Measurements from ENCODE around the gene ADD2.

ADD2 gene

DNA sequence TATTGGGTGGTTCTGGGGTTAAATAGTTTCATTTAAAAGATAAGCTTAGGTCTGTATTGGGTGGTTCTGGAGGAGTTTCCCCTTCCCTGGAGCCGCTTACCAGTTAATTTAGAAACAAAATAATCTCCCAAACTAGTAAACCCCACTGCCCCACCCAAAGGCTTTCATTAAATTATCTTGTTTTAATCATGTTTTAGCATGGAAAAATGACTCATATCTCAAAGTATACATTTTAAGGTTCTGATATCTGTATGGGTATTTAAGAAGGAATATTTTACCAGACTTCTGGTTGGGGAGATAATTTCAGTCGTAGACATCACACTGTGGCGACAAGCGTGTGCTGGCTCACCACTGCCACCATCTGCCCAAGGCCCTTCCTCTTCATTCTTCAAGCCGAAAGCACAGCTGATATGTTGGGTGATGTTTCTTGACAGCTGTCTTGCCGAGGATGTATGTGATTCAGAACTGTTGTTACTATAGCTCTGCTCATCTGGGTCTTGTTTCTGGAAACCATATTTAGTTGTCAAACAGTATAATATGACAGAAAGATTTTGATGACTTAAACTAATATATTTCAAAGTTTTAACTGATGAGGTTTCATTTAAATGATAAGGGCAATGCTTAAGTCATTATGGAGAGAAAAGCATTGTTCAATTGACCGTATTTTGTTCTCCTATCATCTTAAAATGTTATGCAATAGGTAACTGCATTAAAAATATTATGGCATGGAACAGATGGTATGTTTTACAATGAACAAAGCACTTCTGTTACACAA, 17.3 kb upstream of the ADD2 start:
- no peak for DNase-seq (ENCODE audit: low read depth, low spot score)

GRCh38 chr2:70784320-70784719, 16.3 kb upstream of the ADD2 start:
- DNase-seq (ENCODE audit: low read depth, low spot score): no peak

DNA sequence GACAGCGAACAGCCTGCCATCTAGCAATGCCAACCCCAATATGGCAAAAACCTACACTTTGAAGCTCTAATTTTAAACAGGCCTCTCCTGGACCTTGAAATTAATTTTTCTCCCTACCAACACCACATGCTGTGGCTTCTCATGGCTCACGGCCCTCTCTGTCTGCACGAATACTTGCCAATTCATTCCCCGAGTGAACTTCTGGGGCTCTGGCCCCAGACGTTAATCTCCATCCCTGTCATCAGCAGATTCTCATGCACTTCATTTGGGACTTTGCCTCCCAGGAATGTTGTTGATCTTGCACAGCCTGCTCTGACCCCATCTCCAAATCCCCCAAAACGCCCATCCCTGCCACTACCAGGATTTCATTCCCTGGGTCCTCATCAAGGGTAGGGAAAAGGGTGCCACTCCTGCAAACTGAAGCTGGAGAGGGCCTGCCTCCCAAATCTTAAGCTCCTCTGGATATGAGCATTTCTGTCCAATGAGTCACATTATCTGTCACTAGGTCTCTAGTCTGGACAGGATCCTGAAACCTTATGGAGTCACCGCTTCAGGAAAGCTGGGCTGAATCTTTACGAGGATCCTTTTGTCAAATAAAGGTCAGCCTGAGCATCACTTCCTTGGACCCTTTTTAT, 12.0 kb upstream of the ADD2 start:
- no peak for DNase-seq (ENCODE audit: low read depth, low spot score)

DNA sequence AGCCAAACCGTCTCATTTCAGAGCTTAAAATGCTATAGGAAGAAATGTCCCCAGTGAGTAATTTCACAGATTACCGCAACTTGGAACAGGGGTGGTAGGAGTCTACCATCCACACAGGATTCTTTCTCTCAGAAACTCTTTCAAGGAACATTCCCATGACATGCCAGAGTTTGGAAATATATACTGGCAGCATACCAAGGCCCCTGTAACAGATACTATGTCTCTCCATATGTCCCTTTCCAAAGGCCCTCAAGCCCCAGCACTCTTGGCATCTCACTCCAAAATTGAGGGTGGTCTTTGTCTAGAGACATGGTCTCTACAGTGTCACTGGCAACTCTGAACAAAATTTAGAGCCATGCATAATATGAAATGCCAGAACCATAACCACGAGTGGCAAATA, 11.5 kb upstream of the ADD2 start:
- DNase-seq (ENCODE audit: low read depth, low spot score): no peak

GRCh38 chr2:70778676-70779075, 10.7 kb upstream of the ADD2 start:
- DNase-seq (ENCODE audit: low read depth, low spot score): no peak

DNA sequence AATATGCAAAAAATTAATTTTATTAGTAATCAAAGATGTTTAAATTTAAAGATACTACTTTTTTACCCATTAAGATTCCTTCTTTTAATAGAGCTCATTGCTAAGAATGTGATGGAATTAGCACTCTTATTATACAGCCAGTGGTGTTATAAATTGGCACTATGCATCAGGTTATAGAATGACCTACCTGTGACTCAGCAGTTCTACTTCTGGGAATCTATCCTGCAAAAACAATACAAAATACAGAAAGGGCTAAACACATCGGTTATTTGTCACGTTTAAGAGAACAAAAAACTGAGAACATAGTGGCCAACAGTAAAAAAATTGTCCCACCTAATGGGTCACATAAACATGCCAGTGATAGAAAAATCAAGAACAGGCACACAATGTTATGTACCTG, 9.4 kb upstream of the ADD2 start:
- no peak for DNase-seq (ENCODE audit: low read depth, low spot score)

GRCh38 chr2:70776266-70776665, 8.3 kb upstream of the ADD2 start:
- no peak for DNase-seq (ENCODE audit: low read depth, low spot score)

DNA sequence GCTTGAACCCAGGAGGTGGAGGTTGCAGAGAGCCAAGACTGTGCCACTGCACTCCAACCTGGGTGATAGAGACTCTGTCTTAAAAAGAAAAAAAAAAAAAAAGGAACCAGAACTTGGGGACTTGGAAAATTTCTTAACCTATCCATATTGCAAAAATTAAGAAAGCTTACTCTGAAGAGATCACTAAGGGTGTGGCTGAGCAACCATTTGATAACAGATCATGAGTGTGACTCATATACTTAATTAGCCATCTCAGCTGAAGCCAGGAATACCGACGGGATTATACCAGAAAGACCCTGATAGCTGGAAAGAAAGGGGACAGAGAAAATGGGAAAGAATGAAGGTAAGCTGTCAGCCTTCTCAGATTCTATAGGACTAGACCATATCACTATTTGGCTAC, 7.1 kb upstream of the ADD2 start:
- DNase-seq (ENCODE audit: low read depth, low spot score): no peak

- no peak for DNase-seq (ENCODE audit: low read depth, low spot score)
Observed at GRCh38 chr2:70772486-70773155, 4.6 kb upstream of the ADD2 start.

GRCh38 chr2:70771446-70771845, 3.4 kb upstream of the ADD2 start:
- DNase-seq (ENCODE audit: low read depth, low spot score): no peak

GRCh38 chr2:70769450-70769849, 1.4 kb upstream of the ADD2 start:
- DNase-seq (ENCODE audit: low read depth, low spot score): no peak

GRCh38 chr2:70768590-70769085, 638 bp upstream of the ADD2 start:
- no peak for DNase-seq (ENCODE audit: low read depth, low spot score)

DNA sequence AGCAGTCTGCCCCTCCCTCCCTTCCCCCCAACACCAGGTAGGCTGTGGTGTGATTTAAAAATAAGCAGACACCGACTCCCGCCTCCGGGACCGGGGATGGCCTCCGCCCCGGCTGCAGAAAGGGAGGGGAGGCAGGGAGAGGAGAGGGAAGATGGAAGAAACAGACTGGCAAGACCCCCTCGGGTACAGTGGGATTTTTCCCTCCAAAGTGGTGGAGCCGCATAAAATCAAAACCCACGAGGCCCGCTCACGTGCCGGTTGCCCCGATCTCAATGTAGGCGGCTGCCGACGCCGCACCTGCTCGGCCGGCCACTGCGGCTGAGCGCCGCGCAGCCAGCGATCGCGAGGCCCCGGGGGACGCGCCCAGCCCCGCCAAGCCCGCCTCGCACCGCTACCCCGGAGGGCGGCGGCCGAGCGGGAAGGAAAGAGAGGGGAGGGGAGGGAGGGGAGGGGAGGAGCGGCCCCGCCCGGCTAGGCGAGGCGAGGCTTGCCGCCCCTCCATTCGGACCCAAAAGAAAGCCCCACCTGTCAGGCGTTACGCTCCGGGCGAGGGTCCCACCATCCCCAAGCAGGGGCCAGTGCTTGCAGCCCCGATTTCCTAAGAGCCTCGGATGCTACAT, 811 bp downstream of the ADD2 start:
- no peak for DNase-seq (ENCODE audit: low read depth, low spot score)

GRCh38 chr2:70766357-70767078, 1.5 kb downstream of the ADD2 start:
- no peak for DNase-seq (ENCODE audit: low read depth, low spot score)

DNA sequence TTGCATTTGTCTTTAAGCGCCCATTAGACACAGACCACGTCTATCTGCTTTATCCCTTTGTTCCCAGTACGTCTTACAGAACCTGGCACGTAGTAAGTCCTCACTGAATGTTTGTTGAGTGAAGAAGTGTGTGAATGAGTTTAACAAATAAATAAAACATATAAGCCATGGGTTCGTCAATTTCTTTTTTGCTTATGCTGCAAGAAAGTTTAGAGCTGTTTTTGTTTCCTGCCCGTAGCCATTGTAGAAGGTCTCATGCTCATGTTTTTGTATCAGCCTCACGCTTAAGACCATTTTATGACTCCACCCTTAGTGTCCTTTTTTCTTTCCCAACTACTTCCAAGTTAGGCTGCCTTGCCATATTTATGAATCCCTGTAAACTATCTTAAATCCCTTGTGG, 2.5 kb downstream of the ADD2 start:
- no peak for DNase-seq (ENCODE audit: low read depth, low spot score)

- DNase-seq (ENCODE audit: low read depth, low spot score): no peak
Observed at GRCh38 chr2:70759446-70759845, 8.6 kb downstream of the ADD2 start.

DNA sequence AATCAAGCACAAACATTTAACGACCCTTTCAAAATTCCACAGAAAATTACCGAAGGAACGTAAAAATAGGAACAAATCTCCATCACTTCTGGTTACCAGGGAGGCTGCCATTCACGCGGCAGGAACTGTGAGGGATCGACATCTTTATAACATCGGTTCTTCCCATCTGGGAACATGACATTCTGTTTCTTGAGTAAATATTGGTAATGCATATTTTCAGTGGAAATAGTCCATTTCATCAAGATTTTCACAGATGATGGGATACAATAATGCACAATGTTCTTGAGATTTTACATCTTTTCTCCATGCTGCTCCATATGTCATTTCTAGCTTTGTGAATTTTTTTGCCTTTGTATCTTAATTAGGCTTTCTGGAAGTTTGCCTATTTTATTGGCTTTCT, 10.0 kb downstream of the ADD2 start:
- DNase-seq (ENCODE audit: low read depth, low spot score): no peak

DNA sequence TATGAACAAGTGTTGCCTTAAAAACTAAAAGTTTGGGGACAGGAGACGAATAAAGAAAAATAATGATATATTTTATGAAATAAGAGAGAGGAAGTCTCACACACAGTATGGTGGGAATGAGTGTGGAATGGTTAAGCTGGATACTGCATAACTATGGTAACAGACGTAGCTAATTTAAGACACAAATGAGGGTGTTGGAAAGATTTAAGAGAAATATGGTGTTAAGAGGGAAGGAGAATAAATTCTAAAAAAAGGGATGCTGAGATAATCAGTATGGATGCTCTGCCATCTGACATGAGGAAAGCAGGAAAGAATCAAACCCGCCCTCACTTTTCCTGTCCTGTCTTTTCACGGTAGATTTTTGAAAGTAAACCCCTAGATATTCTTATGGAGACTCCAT, 10.6 kb downstream of the ADD2 start:
- no peak for DNase-seq (ENCODE audit: low read depth, low spot score)

DNA sequence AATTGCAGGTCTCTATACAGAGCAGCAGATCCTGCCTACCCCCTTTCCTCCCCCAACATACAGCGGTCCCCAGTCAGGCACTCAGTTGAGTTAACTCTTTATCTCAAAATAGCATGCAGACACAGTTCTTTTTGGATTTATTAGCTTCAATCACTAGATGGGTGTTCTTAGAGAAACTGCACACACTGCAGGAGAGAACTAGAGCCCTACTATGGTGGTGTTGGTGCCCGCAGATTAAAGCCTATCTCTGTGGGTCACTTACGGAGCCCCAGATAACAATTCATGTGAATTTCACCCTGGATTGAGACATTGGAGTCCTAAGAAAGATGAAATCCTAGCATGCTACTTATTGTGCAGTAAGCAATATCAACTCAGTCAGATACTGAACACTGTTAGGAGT, 11.9 kb downstream of the ADD2 start:
- no peak for DNase-seq (ENCODE audit: low read depth, low spot score)

GRCh38 chr2:70753902-70754301, 14.1 kb downstream of the ADD2 start:
- no peak for DNase-seq (ENCODE audit: low read depth, low spot score)

DNA sequence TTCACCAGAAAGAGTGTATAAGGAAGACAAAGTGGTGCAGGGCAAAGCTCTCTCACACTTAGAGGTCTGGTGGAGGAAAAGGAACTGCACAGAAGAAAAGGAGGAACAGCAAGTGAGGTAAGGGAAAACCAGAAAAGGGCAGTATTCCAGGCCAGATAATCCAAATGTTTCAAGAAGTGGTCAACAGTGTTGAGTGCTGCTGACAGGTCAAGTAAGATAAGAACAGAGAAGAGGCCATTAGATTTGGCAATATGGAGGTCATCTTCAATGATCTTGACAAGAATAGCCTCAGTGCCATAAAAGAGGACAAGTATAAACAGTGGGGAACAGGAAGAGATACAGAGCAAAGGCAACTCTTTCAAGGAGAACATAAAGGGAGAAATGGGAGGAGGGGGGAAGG, 15.0 kb downstream of the ADD2 start:
- DNase-seq (ENCODE audit: low read depth, low spot score): no peak

- no peak for DNase-seq (ENCODE audit: low read depth, low spot score)
Observed at GRCh38 chr2:70752396-70752795, 15.6 kb downstream of the ADD2 start.
